A673 (cell line): Measurements from ENCODE around the gene RSAD1. TPM values are rescaled to one million over a fixed set of nuclear protein-coding genes. Genes with fewer than 3 reads are reported as not detected.
"Not testable (repeated sequence)": the region's sequence is repeated elsewhere in the genome, so short reads cannot be mapped to it uniquely, and the experiment has no call there.

Experiments used
- BruUV-seq: library from RNA; stranded (reverse); fragments of 400-500 nt; replicated peaks from 2 replicates; lab custom pipeline; 2021; lab: Mats Ljungman, UMichigan
- CTCF ChIA-PET: fragments of 300-600 bp; sonication (Branson Sonifier 250); formaldehyde crosslinking; loops from one replicate; lab custom pipeline; 2022; ENCODE audit warnings: antibody characterized with exemption; lab: Charles Lee
- POLR2A ChIA-PET: fragments of 300-600 bp; sonication (Branson Sonifier 250); formaldehyde crosslinking; loops from one replicate; lab custom pipeline; 2022; ENCODE audit warnings: antibody characterized with exemption; ENCODE audit not compliant: low non-redundant PET; lab: Charles Lee
- DNase-seq: peaks from one replicate; pipeline ENCODE4 v3.0.0-alpha.2; 2015; ENCODE audit warnings: low spot score
- H3K27ac ChIP-seq: fragments of 200-600 bp; sonication (generic); 2 replicates; pipeline ENCODE4 v1.5.1; 2016; ENCODE audit warnings: mixed run types, low read depth, mild to moderate bottlenecking, mixed read lengths, antibody characterized with exemption, low read length; ENCODE audit not compliant: poor library complexity, severe bottlenecking
- H3K27me3 ChIP-seq: fragments of 200-600 bp; sonication (generic); replicated peaks from 2 replicates; pipeline ENCODE4 v1.6.1; 2017; ENCODE audit warnings: mixed run types, low read depth, mild to moderate bottlenecking, mixed read lengths, antibody characterized with exemption, low read length; ENCODE audit not compliant: insufficient read depth, poor library complexity
- H3K36me3 ChIP-seq: fragments of 200-600 bp; sonication (generic); 2 replicates; pipeline ENCODE4 v1.6.1; 2016; ENCODE audit warnings: mixed run types, mild to moderate bottlenecking, mixed read lengths, antibody characterized with exemption, low read length; ENCODE audit not compliant: insufficient read depth, poor library complexity, severe bottlenecking
- H3K4me1 ChIP-seq: fragments of 200-600 bp; sonication (generic); 2 replicates; pipeline ENCODE4 v1.6.1; 2017; ENCODE audit warnings: mixed run types, mild to moderate bottlenecking, mixed read lengths, antibody characterized with exemption, low read length; ENCODE audit not compliant: insufficient read depth, poor library complexity, severe bottlenecking
- H3K4me3 ChIP-seq: fragments of 200-600 bp; sonication (generic); 2 replicates; pipeline ENCODE4 v1.5.1; 2016; ENCODE audit warnings: low read depth, mixed run types, mild to moderate bottlenecking, mixed read lengths, low read length; ENCODE audit not compliant: poor library complexity, severe bottlenecking
- H3K9me3 ChIP-seq: fragments of 200-600 bp; sonication (generic); 2 replicates; pipeline ENCODE4 v1.6.1; 2016; ENCODE audit warnings: mixed run types, low read depth, mild to moderate bottlenecking, mixed read lengths, antibody characterized with exemption, low read length; ENCODE audit not compliant: poor library complexity, severe bottlenecking
- CTCF ChIP-seq: fragments of 300-800, 200-600 bp; sonication (generic); conservative IDR thresholded peaks from 2 replicates; pipeline ENCODE4 v1.5.1; 2017; ENCODE audit warnings: low read depth, mild to moderate bottlenecking, antibody characterized with exemption, low read length, moderate library complexity, mixed read lengths
- EZH2 ChIP-seq: fragments of 200-600 bp; sonication (generic); IDR thresholded peaks from 2 replicates; pipeline ENCODE4 v1.6.1; 2017; ENCODE audit warnings: borderline replicate concordance, low read depth, mild to moderate bottlenecking, mixed read lengths, antibody characterized with exemption, low read length; ENCODE audit not compliant: poor library complexity, severe bottlenecking
- intact Hi-C: fragments of 100-400 bp; cut with micrococcal nuclease; formaldehyde crosslinking; loops from one replicate; pipeline ENCODE4 v1.10.0; 2022; ENCODE audit not compliant: unreplicated experiment
- total RNA-seq: library from RNA; stranded (reverse); gene quantifications from 2 replicates; pipeline ENCODE4 v1.2.3, GENCODE V29; 2021

Gene RSAD1
- total RNA-seq, 1 experiment from 2014 or later = 44.3 TPM

- Histone ChIP-seq H3K36me3 (no peaks in the 10 kb centered on the region), H3K9me3 (no peaks in the 10 kb centered on the region), H3K4me3 (no peak overlapping the region), H3K27me3 (peaks cover 23% of the 10 kb centered on the region), H3K27ac (no peak overlapping the region), H3K4me1 (peaks cover 11% of the 10 kb centered on the region)
- TF ChIP-seq CTCF (no peak), EZH2 (no peak)
- no peak for DNase-seq
- intact Hi-C loops = loop anchor here (10.0 kb wide), 1 partner anchor 97 kb away; the partner anchor contains the start of genes EME1 and MRPL27
- ChIA-PET CTCF (interaction anchor here (0.5 to 0.7 kb wide), 3 partner anchors 10 to 112 kb away, joined by 4 to 5 read pairs (median 4); no protein-coding TSS in a partner anchor), POLR2A (no interaction called here)
- no TSS peak for BruUV-seq
Measured at GRCh38 chr17:50472286-50472685, 6.4 kb upstream of the RSAD1 start.

- H3K9me3 ChIP-seq, BruUV-seq, H3K36me3 ChIP-seq, H3K4me1 ChIP-seq, H3K27ac ChIP-seq, POLR2A ChIA-PET, H3K4me3 ChIP-seq: not testable (repeated sequence)
- peak; percentile 53 for TF ChIP-seq CTCF
- CTCF ChIA-PET = interaction anchor here (0.5 to 0.7 kb wide), 3 partner anchors 10 to 111 kb away, joined by 4 to 5 read pairs (median 4); no protein-coding TSS in a partner anchor
- H3K27me3 ChIP-seq = peaks cover 23% of the 10 kb centered on the region
- DNase-seq = peak; percentile 45
- intact Hi-C loops = loop anchor here (10.0 kb wide), 1 partner anchor 98 kb away; the partner anchor contains the start of genes EME1 and MRPL27
Measured at GRCh38 chr17:50472761-50473161, 5.9 kb upstream of the RSAD1 start.

- Histone ChIP-seq H3K4me3 (no peak overlapping the region), H3K27me3 (peaks cover 16% of the 10 kb centered on the region), H3K36me3 (no peaks in the 10 kb centered on the region), H3K27ac (no peak overlapping the region), H3K9me3 (no peaks in the 10 kb centered on the region), H3K4me1 (peaks cover 2% of the 10 kb centered on the region)
- intact Hi-C loops = loop anchor here (10.0 kb wide), 1 partner anchor 99 kb away; the partner anchor contains the start of genes EME1 and MRPL27
- ChIA-PET CTCF (no interaction called here), POLR2A (no interaction called here)
- BruUV-seq = no TSS peak
- no peak for DNase-seq
- TF ChIP-seq EZH2 = no peak
- no peak for TF ChIP-seq CTCF
Measured at GRCh38 chr17:50473901-50474300, 4.8 kb upstream of the RSAD1 start.
